ENCODE measurements around the gene DALRD3.

Gene DALRD3

GRCh38 chr3:49035281-49035680 lies 16.9 kb upstream of the DALRD3 start:
- no peaks in the 10 kb centered on the region for H3K4me1 ChIP-seq
- no peak for DNase-seq
- H3K27me3 ChIP-seq = no peaks in the 10 kb centered on the region
- no peak overlapping the region for H3K4me3 ChIP-seq
- H3K36me3 ChIP-seq = peaks cover 25 to 96% (median 74%) of the 10 kb centered on the region in 3 donors
- TF ChIP-seq, protein P1, sequence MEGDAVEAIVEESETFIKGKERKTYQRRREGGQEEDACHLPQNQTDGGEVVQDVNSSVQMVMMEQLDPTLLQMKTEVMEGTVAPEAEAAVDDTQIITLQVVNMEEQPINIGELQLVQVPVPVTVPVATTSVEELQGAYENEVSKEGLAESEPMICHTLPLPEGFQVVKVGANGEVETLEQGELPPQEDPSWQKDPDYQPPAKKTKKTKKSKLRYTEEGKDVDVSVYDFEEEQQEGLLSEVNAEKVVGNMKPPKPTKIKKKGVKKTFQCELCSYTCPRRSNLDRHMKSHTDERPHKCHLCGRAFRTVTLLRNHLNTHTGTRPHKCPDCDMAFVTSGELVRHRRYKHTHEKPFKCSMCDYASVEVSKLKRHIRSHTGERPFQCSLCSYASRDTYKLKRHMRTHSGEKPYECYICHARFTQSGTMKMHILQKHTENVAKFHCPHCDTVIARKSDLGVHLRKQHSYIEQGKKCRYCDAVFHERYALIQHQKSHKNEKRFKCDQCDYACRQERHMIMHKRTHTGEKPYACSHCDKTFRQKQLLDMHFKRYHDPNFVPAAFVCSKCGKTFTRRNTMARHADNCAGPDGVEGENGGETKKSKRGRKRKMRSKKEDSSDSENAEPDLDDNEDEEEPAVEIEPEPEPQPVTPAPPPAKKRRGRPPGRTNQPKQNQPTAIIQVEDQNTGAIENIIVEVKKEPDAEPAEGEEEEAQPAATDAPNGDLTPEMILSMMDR (IDR thresholded peaks at IDR 0.05) = no peak
- no peaks in the 10 kb centered on the region for H3K9me3 ChIP-seq
- intact Hi-C loops (cut with DNase I; ENCODE audit: low total_unique reads) = no loop called here
- H3K27ac ChIP-seq = no peak overlapping the region

DNA sequence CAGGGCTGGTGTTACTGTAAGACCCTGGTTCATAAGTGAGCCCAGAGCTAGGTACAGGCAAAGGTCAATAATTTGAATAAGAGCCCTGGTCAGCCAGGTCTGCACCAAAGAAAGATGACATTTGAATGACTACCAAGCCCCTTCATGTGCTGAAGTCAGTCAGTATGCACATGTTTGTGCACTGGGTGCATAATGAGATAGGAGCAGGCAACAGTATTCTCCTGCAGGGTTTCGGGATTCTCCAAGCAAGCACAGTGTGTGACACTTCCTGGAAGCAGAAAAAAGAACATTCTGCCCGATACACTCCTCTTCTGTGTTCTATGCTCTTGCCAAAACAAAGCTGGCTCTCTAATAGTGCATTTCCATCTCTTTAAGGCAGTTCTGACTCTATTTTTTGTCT lies 16.3 kb upstream of the DALRD3 start:
- no peaks in the 10 kb centered on the region for H3K27me3 ChIP-seq
- no peak for DNase-seq
- TF ChIP-seq, protein P1 (IDR thresholded peaks at IDR 0.05) = no peak
- no peak overlapping the region for H3K27ac ChIP-seq
- no peak overlapping the region for H3K4me3 ChIP-seq
- intact Hi-C loops (cut with DNase I; ENCODE audit: low total_unique reads) = no loop called here
- H3K9me3 ChIP-seq = no peaks in the 10 kb centered on the region
- peaks cover 25 to 94% (median 72%) of the 10 kb centered on the region in 3 donors for H3K36me3 ChIP-seq
- H3K4me1 ChIP-seq = peaks cover 0 to 2% (median 0%) of the 10 kb centered on the region in 4 donors

DNA sequence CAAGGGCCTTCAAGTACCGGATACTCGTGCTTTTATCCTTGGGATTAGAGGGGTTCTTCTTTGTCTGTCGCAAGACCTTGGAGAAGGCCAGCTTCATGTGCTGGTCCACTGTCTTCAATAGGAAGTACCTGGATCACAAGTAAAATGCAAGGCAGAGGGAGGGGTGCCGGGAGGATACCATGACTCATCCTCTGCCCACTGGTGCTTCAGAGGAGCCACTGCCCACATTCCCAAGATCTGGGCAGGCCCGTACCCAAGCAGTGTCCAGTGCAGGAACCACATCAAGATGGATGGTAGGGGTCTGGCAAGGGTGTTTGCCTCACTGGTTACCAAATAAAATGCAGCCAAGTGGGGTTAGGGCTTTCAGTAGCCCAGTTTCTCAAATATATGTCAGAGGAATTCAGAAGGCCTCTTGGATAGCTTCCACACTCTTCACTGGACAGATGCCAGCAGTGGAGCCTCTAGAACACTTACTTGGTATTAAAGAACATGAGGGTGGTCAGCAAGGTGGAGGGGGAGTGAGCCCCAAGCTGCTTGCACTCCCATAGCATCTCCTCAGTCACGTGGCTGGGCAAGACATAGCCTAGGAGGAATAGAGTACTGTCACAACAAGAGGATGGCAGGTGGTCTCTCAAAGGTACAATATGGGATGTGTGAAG lies 14.4 kb upstream of the DALRD3 start:
- Histone ChIP-seq H3K27me3 (no peaks in the 10 kb centered on the region), H3K4me1 (peaks cover 0 to 17% (median 11%) of the 10 kb centered on the region in 4 donors), H3K4me3 (no peak overlapping the region), H3K36me3 (peaks cover 20 to 78% (median 60%) of the 10 kb centered on the region in 3 donors), H3K9me3 (no peaks in the 10 kb centered on the region), H3K27ac (no peak overlapping the region)
- DNase-seq = no peak
- TF ChIP-seq, protein P1 (IDR thresholded peaks at IDR 0.05) = no peak
- intact Hi-C loops (cut with DNase I; ENCODE audit: low total_unique reads) = no loop called here

- Histone ChIP-seq H3K9me3 (no peaks in the 10 kb centered on the region), H3K27ac (no peak overlapping the region), H3K4me1 (peaks cover 0 to 19% (median 11%) of the 10 kb centered on the region in 4 donors), H3K36me3 (peaks cover 24 to 77% (median 59%) of the 10 kb centered on the region in 3 donors), H3K27me3 (no peaks in the 10 kb centered on the region), H3K4me3 (no peak overlapping the region)
- no peak for DNase-seq
- intact Hi-C loops (cut with DNase I; ENCODE audit: low total_unique reads) = no loop called here
- TF ChIP-seq, protein P1 (IDR thresholded peaks at IDR 0.05) = no peak
These were observed 11.9 kb upstream of the DALRD3 start for GRCh38 chr3:49030321-49030720.

DNA sequence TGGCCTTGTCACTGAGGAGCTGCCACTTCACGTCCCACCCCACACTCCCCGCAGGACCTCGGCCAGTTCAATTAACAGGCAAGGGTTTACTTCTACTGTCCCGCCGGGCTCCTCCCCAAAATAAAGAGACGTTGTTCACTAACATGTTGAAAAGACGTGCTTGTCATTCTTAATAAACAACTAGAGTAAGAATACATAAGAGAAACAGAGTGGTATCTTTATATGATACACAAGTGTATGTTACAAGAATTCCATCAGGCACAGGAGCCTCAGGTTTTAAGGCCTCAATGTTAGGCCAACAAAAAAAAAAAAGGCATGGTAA lies 11.1 kb upstream of the DALRD3 start:
- Histone ChIP-seq H3K4me1 (peaks cover 0 to 19% (median 14%) of the 10 kb centered on the region in 4 donors), H3K27me3 (no peaks in the 10 kb centered on the region), H3K4me3 (peak overlapping the region; percentile 63 to 86), H3K9me3 (no peaks in the 10 kb centered on the region), H3K27ac (peak overlapping the region; percentile 96), H3K36me3 (peaks cover 32 to 77% (median 59%) of the 10 kb centered on the region in 3 donors)
- no peak for DNase-seq
- TF ChIP-seq, protein P1 (IDR thresholded peaks at IDR 0.05) = no peak
- intact Hi-C loops (cut with DNase I; ENCODE audit: low total_unique reads) = no loop called here

All from tibial artery (tissue), 4 donors.